HepG2 (cell line): Measurements from ENCODE around the gene DENND10. TPM values are rescaled to one million over a fixed set of nuclear protein-coding genes. Genes with fewer than 3 reads are reported as not detected.
A peak's percentile ranks its signal among the peaks of the same experiment; 100 is the strongest.

Experiments
- ATAC-seq: fragments of 200-7000 bp; cut with Tn5 transposase; 3 replicates; pipeline ENCODE4 v1.9.1; 2020; ENCODE audit warnings: mild to moderate bottlenecking, moderate library complexity
- BruUV-seq: library from RNA; stranded (reverse); fragments of 400-500 nt; replicated peaks from 2 replicates; lab custom pipeline; 2021; lab: Mats Ljungman, UMichigan
- CTCF ChIA-PET: fragments of 300-600 bp; formaldehyde crosslinking; extraction: SDS; loops from one replicate; lab custom pipeline; 2021; ENCODE audit warnings: low total read pairs, inconsistent platforms, low intra/inter-chr PET ratio; lab: Yijun Ruan, JAX
- POLR2A ChIA-PET: fragments of 350-600 bp; sonication (Branson Sonifier 250); formaldehyde crosslinking; loops from one replicate; lab custom pipeline; 2020; ENCODE audit warnings: antibody characterized with exemption, inconsistent platforms; lab: Yijun Ruan, JAX
- DNase-seq: peaks from one replicate; pipeline ENCODE4 v3.0.0-alpha.2; 2015; ENCODE audit warnings: low spot score
- FAIRE-seq: peaks from 3 replicates; lab custom pipeline; 2011; peaks lifted over from hg19 to GRCh38; lab: Jason Lieb, UNC
- H2AFZ ChIP-seq: one replicate; pipeline ENCODE4 v1.6.1; 2011; ENCODE audit warnings: low read length, inconsistent platforms
- H3K27ac ChIP-seq: fragments of 300-600 bp; 3 replicates; pipeline ENCODE4 v1.8.0; 2011; ENCODE audit warnings: mixed run types, mild to moderate bottlenecking, mixed read lengths, low read length, inconsistent platforms; ENCODE audit not compliant: insufficient read depth; ENCODE audit errors: extremely low read length
- H3K27me3 ChIP-seq, 2 experiments: fragments of 200-600 bp in 1 of 2; 2 replicates in 1 of 2; 3 replicates in 1 of 2; pipeline versions ENCODE4 v1.6.0 to v1.8.0; 2011; ENCODE audit warnings: low read length in 2 of 2, mild to moderate bottlenecking in 2 of 2, moderate library complexity in 2 of 2, inconsistent platforms in 1 of 2; ENCODE audit not compliant: insufficient read depth in 2 of 2, control insufficient read depth in 1 of 2
- H3K36me3 ChIP-seq, 2 experiments: fragments of 200-600 bp in 1 of 2; replicated peaks in 1 of 2; 2 replicates in 1 of 2; 3 replicates in 1 of 2; pipeline versions ENCODE4 v1.5.1 to v1.8.0; 2011; ENCODE audit warnings: low read length in 2 of 2, inconsistent platforms in 1 of 2; ENCODE audit not compliant: insufficient read depth in 2 of 2, control insufficient read depth in 1 of 2
- H3K4me1 ChIP-seq: 2 replicates; pipeline ENCODE4 v1.5.1; 2012; ENCODE audit warnings: low read length, inconsistent platforms; ENCODE audit not compliant: insufficient read depth
- H3K4me2 ChIP-seq: 2 replicates; pipeline ENCODE4 v1.6.0; 2011; ENCODE audit warnings: low read depth, low read length, inconsistent platforms
- H3K4me3 ChIP-seq, 3 experiments: fragments of 200-600 bp in 1 of 3; sonication (generic), shearing (Covaris generic) in 1 of 3; replicated peaks in 1 of 3; 2 replicates each; pipeline ENCODE4 v1.5.1; 2011 to 2016; ENCODE audit warnings: low read length in 3 of 3, inconsistent platforms in 2 of 3, low read depth in 2 of 3, mild to moderate bottlenecking in 2 of 3, control low read depth in 1 of 3, mixed read lengths in 1 of 3; ENCODE audit not compliant: insufficient read depth in 1 of 3
- H3K79me2 ChIP-seq: one replicate; pipeline ENCODE4 v1.6.1; 2011; ENCODE audit warnings: low read length, inconsistent platforms; ENCODE audit not compliant: insufficient read depth
- H3K9ac ChIP-seq: 2 replicates; pipeline ENCODE4 v1.6.0; 2011; ENCODE audit warnings: mild to moderate bottlenecking, low read depth, low read length, inconsistent platforms; ENCODE audit not compliant: insufficient read depth
- H3K9me3 ChIP-seq: 2 replicates; pipeline ENCODE4 v1.5.1; 2012; ENCODE audit warnings: mild to moderate bottlenecking, low read length
- H4K20me1 ChIP-seq: 2 replicates; pipeline ENCODE4 v1.6.0; 2011; ENCODE audit warnings: inconsistent platforms, mild to moderate bottlenecking, low read length, moderate library complexity; ENCODE audit not compliant: insufficient read depth
- ATAD3A ChIP-seq: sonication (generic); formaldehyde crosslinking; IDR thresholded peaks from 2 replicates; pipeline ENCODE4 v1.4.0; 2020; ENCODE audit warnings: missing genetic modification reagents
- ATF2 ChIP-seq: sonication (generic); formaldehyde crosslinking; IDR thresholded peaks from 2 replicates; pipeline ENCODE4 v1.4.0; 2020; ENCODE audit warnings: missing genetic modification reagents
- FOXA3 ChIP-seq: IDR thresholded peaks from 2 replicates; pipeline ENCODE4 v1.6.1; 2016; ENCODE audit warnings: missing genetic modification reagents, missing compliant biosample characterization
- HDAC2 ChIP-seq: sonication (generic); formaldehyde crosslinking; IDR thresholded peaks from 2 replicates; pipeline ENCODE4 v1.4.0; 2020; ENCODE audit warnings: missing genetic modification reagents
- JUND ChIP-seq: sonication (generic); formaldehyde crosslinking; IDR thresholded peaks from 2 replicates; pipeline ENCODE4 v1.8.0; 2022; ENCODE audit warnings: mild to moderate bottlenecking, missing genetic modification reagents
- KLF6 ChIP-seq: IDR thresholded peaks from 2 replicates; pipeline ENCODE4 v1.8.0; 2016; ENCODE audit warnings: missing biosample characterization, missing genetic modification reagents
- LCORL ChIP-seq, 2 experiments: fragments of 450-650 bp in 1 of 2; sonication (generic) in 1 of 2; formaldehyde crosslinking in 1 of 2; IDR thresholded peaks; 2 replicates each; pipeline versions ENCODE4 v1.5.0 to v1.6.1; 2017 to 2020; ENCODE audit warnings: antibody characterized with exemption in 1 of 2, missing genetic modification reagents in 1 of 2
- MED13 ChIP-seq: sonication (generic); formaldehyde crosslinking; IDR thresholded peaks from 2 replicates; pipeline ENCODE4 v1.5.0; 2020; ENCODE audit warnings: missing genetic modification reagents
- MLLT10 ChIP-seq: sonication (generic); formaldehyde crosslinking; IDR thresholded peaks from 2 replicates; pipeline ENCODE4 v1.4.0; 2020; ENCODE audit warnings: missing genetic modification reagents
- NBN ChIP-seq: fragments of 450-650 bp; conservative IDR thresholded peaks from 2 replicates; pipeline ENCODE4 v1.6.1; 2017
- NKX3-1 ChIP-seq: sonication (generic); formaldehyde crosslinking; IDR thresholded peaks from 2 replicates; pipeline ENCODE4 v1.5.0; 2020; ENCODE audit warnings: missing genetic modification reagents
- SNAPC2 ChIP-seq: sonication (generic); formaldehyde crosslinking; IDR thresholded peaks from 2 replicates; pipeline ENCODE4 v1.8.1; 2022; ENCODE audit warnings: mild to moderate bottlenecking, missing genetic modification reagents
- TCF7L2 ChIP-seq: IDR thresholded peaks from 2 replicates; pipeline ENCODE4 v1.6.1; 2011; ENCODE audit warnings: mild to moderate bottlenecking, low read depth, low read length, moderate library complexity
- ZNF263 ChIP-seq: sonication (generic); formaldehyde crosslinking; IDR thresholded peaks from 2 replicates; pipeline ENCODE4 v1.4.0; 2020; ENCODE audit warnings: missing genetic modification reagents
- ZNF333 ChIP-seq: sonication (generic); formaldehyde crosslinking; IDR thresholded peaks from 2 replicates; pipeline ENCODE4 v1.4.0; 2020; ENCODE audit warnings: mild to moderate bottlenecking, missing genetic modification reagents, borderline replicate concordance
- ZNF460 ChIP-seq: sonication (generic); formaldehyde crosslinking; IDR thresholded peaks from 2 replicates; pipeline ENCODE4 v1.5.1; 2020; ENCODE audit warnings: missing genetic modification reagents, mild to moderate bottlenecking, borderline replicate concordance
- ZNF484 ChIP-seq: sonication (generic); formaldehyde crosslinking; IDR thresholded peaks from 2 replicates; pipeline ENCODE4 v1.5.1; 2020; ENCODE audit warnings: mild to moderate bottlenecking, low read depth, missing genetic modification reagents, borderline replicate concordance
- ZNF761 ChIP-seq: sonication (generic); formaldehyde crosslinking; conservative IDR thresholded peaks from 2 replicates; pipeline ENCODE4 v1.4.0; 2020; ENCODE audit warnings: mild to moderate bottlenecking, missing genetic modification reagents
- ZNF777 ChIP-seq: sonication (generic); formaldehyde crosslinking; IDR thresholded peaks from 2 replicates; pipeline ENCODE4 v1.4.0; 2020; ENCODE audit warnings: missing genetic modification reagents
- WGBS: methylation state at CpG from one replicate; pipeline ENCODE4 v1.1.6; 2017; ENCODE audit warnings: low lambda C conversion rate; 5-methylcytosine and 5-hydroxymethylcytosine counted together
- in situ Hi-C: cut with HindIII; loops from 2 replicates; pipeline ENCODE4 v1.10.0; 2017; ENCODE audit warnings: low pct_unique_long_range_greater_than_20kb; ENCODE audit not compliant: extremely low pct_ligation_motif_present
- intact Hi-C: fragments of 100-400 bp; cut with micrococcal nuclease; formaldehyde crosslinking; loops from one replicate; pipeline ENCODE4 v1.10.0; 2022; ENCODE audit not compliant: unreplicated experiment
- polyA plus RNA-seq, 8 experiments: library from polyadenylated mRNA; depleted of rRNA in 3 of 8; stranded (reverse) in 7 of 8; unstranded in 1 of 8; fragments of >200 nt; fragmentation: Illumina TruSeq in 4 of 8; extraction: Trizol in 4 of 8; gene quantifications; 2 replicates each; pipeline versions ENCODE4 v1.2.1 to v1.2.3, GENCODE V29; 2011 to 2016; ENCODE audit warnings: low read depth in 4 of 8, missing spikeins in 1 of 8, mixed read lengths in 1 of 8; ENCODE audit not compliant: insufficient read depth in 1 of 8
- total RNA-seq, 5 experiments: library from RNA; depleted of rRNA; stranded (reverse); fragments of >200 nt; fragmentation: Illumina TruSeq; extraction: Trizol; gene quantifications; 2 replicates each; pipeline ENCODE4 v1.2.3, GENCODE V29; 2016; ENCODE audit warnings: low read depth in 1 of 5

DENND10 gene
- total and polyA plus RNA-seq, 2 of the 13 experiments (the other 11 are each of a cell fraction or from before 2014, with no cell fraction given), result 43.7 to 78.8 TPM

DNA sequence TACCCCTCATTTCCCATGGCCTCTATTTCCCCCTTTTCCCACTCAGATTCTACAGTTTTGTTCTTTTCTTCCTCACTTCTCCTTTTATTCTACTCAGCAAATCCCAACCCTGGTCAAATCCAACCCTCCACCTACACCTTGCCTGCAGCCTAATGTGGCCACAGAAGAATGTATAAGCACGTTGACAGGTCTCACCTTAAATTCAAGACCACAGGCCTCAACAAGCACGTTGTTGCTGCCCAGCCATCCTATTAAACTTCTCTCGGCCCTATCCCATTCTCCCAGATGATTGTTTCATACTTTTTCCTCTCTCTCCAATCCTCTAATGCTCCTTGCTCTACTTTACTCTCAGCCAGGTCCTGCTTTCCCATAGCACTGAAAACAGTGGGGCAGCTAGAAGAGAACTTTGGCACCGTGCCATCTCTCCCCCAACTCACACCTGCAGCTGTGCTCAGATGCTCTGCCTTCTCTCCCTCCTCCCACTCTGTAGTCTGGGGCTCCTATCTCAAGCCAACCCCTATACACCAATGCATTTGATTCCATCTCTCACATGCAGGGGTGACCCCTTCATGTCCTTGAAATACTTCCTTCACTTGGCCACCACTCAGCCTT lies 16.5 kb upstream of the DENND10 start:
- H3K27ac ChIP-seq, result no peak overlapping the region
- ChIA-PET POLR2A (interaction anchor here (0.5 kb wide), 1 partner anchor 16 kb away, joined by 3 read pairs; no protein-coding TSS in a partner anchor), CTCF (no interaction called here)
- H4K20me1 ChIP-seq, result no peaks in the 10 kb centered on the region
- no peaks in the 10 kb centered on the region for H3K9me3 ChIP-seq
- H3K36me3 ChIP-seq, result no peaks in the 10 kb centered on the region
- no peak overlapping the region for H2AFZ ChIP-seq
- H3K4me2 ChIP-seq, result no peak overlapping the region
- no peak for DNase-seq
- no peak for FAIRE-seq
- no peak overlapping the region for H3K9ac ChIP-seq
- intact Hi-C loops, result loop anchor here (10.0 kb wide), 1 partner anchor 87 kb away; the partner anchor contains the start of gene PRDX3
- WGBS, result 26% methylated on average over 4 of the region's 4 CpGs
- H3K79me2 ChIP-seq, result no peaks in the 10 kb centered on the region
- in situ Hi-C loops, result no loop called here
- no TSS peak for BruUV-seq
- ATAC-seq, result no peak
- H3K4me3 ChIP-seq, result no peak overlapping the region
- H3K4me1 ChIP-seq, result peaks cover 37% of the 10 kb centered on the region
- peak; percentile 77 for TF ChIP-seq ZNF263
- TF ChIP-seq LCORL (IDR thresholded peaks at IDR 0.05), result 0 out of 2 replicates have a peak, but pooled peaks have one; percentile 49
- no peak for TF ChIP-seq LCORL (CRISPR knock-in tag; IDR thresholded peaks at IDR 0.05)
- TF ChIP-seq ZNF333, result no peak
- TF ChIP-seq NKX3-1 (CRISPR knock-in tag), result no peak
- no peaks in the 10 kb centered on the region; a peak in 2 of 5 replicates for H3K27me3 ChIP-seq

DNA sequence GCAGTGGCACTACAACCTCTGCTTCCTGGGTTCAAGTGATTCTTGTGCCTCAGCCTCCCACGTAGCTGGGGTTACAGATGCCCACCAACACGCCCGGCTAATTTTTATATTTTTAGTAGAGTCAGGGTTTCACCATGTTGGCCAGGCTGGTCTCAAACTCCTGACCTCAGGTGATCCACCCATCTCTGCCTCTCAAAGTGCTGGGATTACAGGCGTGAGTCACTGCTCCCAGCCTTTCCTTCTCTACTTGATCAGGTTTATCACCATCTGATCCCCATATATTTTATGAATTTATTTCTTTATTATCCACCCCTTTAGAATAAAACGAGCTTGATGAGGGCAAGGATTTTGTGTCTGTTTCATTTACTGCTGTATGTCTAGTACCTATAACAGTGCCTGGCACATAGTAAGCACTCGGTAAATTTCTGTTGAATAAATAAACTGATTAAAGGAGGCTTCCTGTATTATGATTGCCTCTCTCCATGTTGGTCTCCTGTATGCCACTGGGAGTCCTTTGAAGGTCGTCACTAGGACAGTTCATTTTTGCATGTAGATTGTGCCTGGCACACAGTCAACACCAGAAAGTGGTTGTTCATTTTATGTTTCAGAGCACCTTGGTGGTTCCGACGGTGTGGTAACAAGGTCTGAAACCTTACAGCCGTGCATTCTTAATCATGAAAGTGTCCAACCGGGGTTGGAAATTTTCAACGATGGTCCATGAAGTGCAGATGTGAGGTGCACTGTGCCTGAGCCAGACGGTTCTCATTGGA lies 13.7 kb upstream of the DENND10 start:
- H2AFZ ChIP-seq, result no peak overlapping the region
- in situ Hi-C loops, result no loop called here
- no peaks in the 10 kb centered on the region for H3K79me2 ChIP-seq
- H3K36me3 ChIP-seq, result no peaks in the 10 kb centered on the region
- peaks cover 45% of the 10 kb centered on the region for H3K4me1 ChIP-seq
- POLR2A ChIA-PET, result no interaction called here
- H4K20me1 ChIP-seq, result no peaks in the 10 kb centered on the region
- FAIRE-seq, result no peak
- CTCF ChIA-PET, result no interaction called here
- no peak overlapping the region for H3K4me3 ChIP-seq
- no peaks in the 10 kb centered on the region; a peak in 2 of 5 replicates for H3K27me3 ChIP-seq
- WGBS, result 55% methylated on average over 11 of the region's 13 CpGs
- no peaks in the 10 kb centered on the region for H3K9me3 ChIP-seq
- DNase-seq, result no peak
- no peak overlapping the region for H3K9ac ChIP-seq
- no TSS peak for BruUV-seq
- H3K27ac ChIP-seq, result no peak overlapping the region
- intact Hi-C loops, result no loop called here
- no peak for ATAC-seq
- no peak overlapping the region for H3K4me2 ChIP-seq
- TF ChIP-seq ATF2 (CRISPR knock-in tag) (no peak), KLF6 (no peak), ZNF761 (CRISPR knock-in tag) (no peak), MED13 (CRISPR knock-in tag) (no peak), MLLT10 (CRISPR knock-in tag) (no peak), ZNF777 (CRISPR knock-in tag) (no peak), TCF7L2 (no peak), JUND (CRISPR knock-in tag) (no peak), HDAC2 (CRISPR knock-in tag) (no peak), ZNF484 (CRISPR knock-in tag) (no peak), FOXA3 (CRISPR knock-in tag) (no peak), ATAD3A (CRISPR knock-in tag) (no peak), ZNF460 (no peak), NBN (no peak), SNAPC2 (no peak)
